HepG2 (cell line): ENCODE measurements around the gene ARHGEF16. TPM values are rescaled to one million over a fixed set of nuclear protein-coding genes. Genes with fewer than 3 reads are reported as not detected.

Experiments
- ATAC-seq: fragments of 200-7000 bp; cut with Tn5 transposase; 3 replicates; pipeline ENCODE4 v1.9.1; 2020; ENCODE audit warnings: mild to moderate bottlenecking, moderate library complexity
- BruUV-seq: library from RNA; stranded (reverse); fragments of 400-500 nt; replicated peaks from 2 replicates; lab custom pipeline; 2021; lab: Mats Ljungman, UMichigan
- CTCF ChIA-PET: fragments of 300-600 bp; formaldehyde crosslinking; extraction: SDS; loops from one replicate; lab custom pipeline; 2021; ENCODE audit warnings: low total read pairs, inconsistent platforms, low intra/inter-chr PET ratio; lab: Yijun Ruan, JAX
- POLR2A ChIA-PET: fragments of 350-600 bp; sonication (Branson Sonifier 250); formaldehyde crosslinking; loops from one replicate; lab custom pipeline; 2020; ENCODE audit warnings: antibody characterized with exemption, inconsistent platforms; lab: Yijun Ruan, JAX
- DNase-seq: peaks from one replicate; pipeline ENCODE4 v3.0.0-alpha.2; 2015; ENCODE audit warnings: low spot score
- FAIRE-seq: peaks from 3 replicates; lab custom pipeline; 2011; peaks lifted over from hg19 to GRCh38; lab: Jason Lieb, UNC
- H2AFZ ChIP-seq: one replicate; pipeline ENCODE4 v1.6.1; 2011; ENCODE audit warnings: low read length, inconsistent platforms
- H3K27ac ChIP-seq: fragments of 300-600 bp; 3 replicates; pipeline ENCODE4 v1.8.0; 2011; ENCODE audit warnings: mixed run types, mild to moderate bottlenecking, mixed read lengths, low read length, inconsistent platforms; ENCODE audit not compliant: insufficient read depth; ENCODE audit errors: extremely low read length
- H3K27me3 ChIP-seq, 2 experiments: fragments of 200-600 bp in 1 of 2; 2 replicates in 1 of 2; 3 replicates in 1 of 2; pipeline versions ENCODE4 v1.6.0 to v1.8.0; 2011; ENCODE audit warnings: low read length in 2 of 2, mild to moderate bottlenecking in 2 of 2, moderate library complexity in 2 of 2, inconsistent platforms in 1 of 2; ENCODE audit not compliant: insufficient read depth in 2 of 2, control insufficient read depth in 1 of 2
- H3K36me3 ChIP-seq, 2 experiments: fragments of 200-600 bp in 1 of 2; replicated peaks in 1 of 2; 2 replicates in 1 of 2; 3 replicates in 1 of 2; pipeline versions ENCODE4 v1.5.1 to v1.8.0; 2011; ENCODE audit warnings: low read length in 2 of 2, inconsistent platforms in 1 of 2; ENCODE audit not compliant: insufficient read depth in 2 of 2, control insufficient read depth in 1 of 2
- H3K4me1 ChIP-seq: 2 replicates; pipeline ENCODE4 v1.5.1; 2012; ENCODE audit warnings: low read length, inconsistent platforms; ENCODE audit not compliant: insufficient read depth
- H3K4me2 ChIP-seq: 2 replicates; pipeline ENCODE4 v1.6.0; 2011; ENCODE audit warnings: low read depth, low read length, inconsistent platforms
- H3K4me3 ChIP-seq, 3 experiments: fragments of 200-600 bp in 1 of 3; sonication (generic), shearing (Covaris generic) in 1 of 3; replicated peaks in 1 of 3; 2 replicates each; pipeline ENCODE4 v1.5.1; 2011 to 2016; ENCODE audit warnings: low read length in 3 of 3, inconsistent platforms in 2 of 3, low read depth in 2 of 3, mild to moderate bottlenecking in 2 of 3, control low read depth in 1 of 3, mixed read lengths in 1 of 3; ENCODE audit not compliant: insufficient read depth in 1 of 3
- H3K79me2 ChIP-seq: one replicate; pipeline ENCODE4 v1.6.1; 2011; ENCODE audit warnings: low read length, inconsistent platforms; ENCODE audit not compliant: insufficient read depth
- H3K9ac ChIP-seq: 2 replicates; pipeline ENCODE4 v1.6.0; 2011; ENCODE audit warnings: mild to moderate bottlenecking, low read depth, low read length, inconsistent platforms; ENCODE audit not compliant: insufficient read depth
- H3K9me3 ChIP-seq: 2 replicates; pipeline ENCODE4 v1.5.1; 2012; ENCODE audit warnings: mild to moderate bottlenecking, low read length
- H4K20me1 ChIP-seq: 2 replicates; pipeline ENCODE4 v1.6.0; 2011; ENCODE audit warnings: inconsistent platforms, mild to moderate bottlenecking, low read length, moderate library complexity; ENCODE audit not compliant: insufficient read depth
- CBX2 ChIP-seq, 2 experiments: fragments of 200-600 bp in 1 of 2; sonication (generic); formaldehyde crosslinking in 1 of 2; IDR thresholded peaks; 2 replicates each; pipeline versions ENCODE4 v1.7.0 to v1.8.1; 2018 to 2022; ENCODE audit warnings: low read depth in 2 of 2, low read length in 1 of 2, mild to moderate bottlenecking in 1 of 2, missing genetic modification reagents in 1 of 2
- HNRNPL ChIP-seq: fragments of 200-400 bp; formaldehyde crosslinking; IDR thresholded peaks from 2 replicates; pipeline ENCODE4 v1.6.1; 2017; ENCODE audit warnings: mild to moderate bottlenecking, low read depth, low read length
- KAT7 ChIP-seq: IDR thresholded peaks from 2 replicates; pipeline ENCODE4 v1.6.1; 2018; ENCODE audit warnings: borderline replicate concordance, missing compliant biosample characterization
- KDM6A ChIP-seq: IDR thresholded peaks from 2 replicates; pipeline ENCODE4 v1.6.1; 2016; ENCODE audit warnings: low read depth
- MAZ ChIP-seq, 2 experiments: sonication (generic) in 1 of 2; formaldehyde crosslinking in 1 of 2; IDR thresholded peaks; 2 replicates each; pipeline versions ENCODE4 v1.5.0 to v1.6.1; 2012 to 2020; ENCODE audit warnings: low read depth in 2 of 2, mild to moderate bottlenecking in 2 of 2, borderline replicate concordance in 1 of 2, improper control_type of control experiment in 1 of 2, low read length in 1 of 2, missing genetic modification reagents in 1 of 2, moderate library complexity in 1 of 2
- SATB2 ChIP-seq: sonication (generic); formaldehyde crosslinking; IDR thresholded peaks from 2 replicates; pipeline ENCODE4 v1.5.0; 2020; ENCODE audit warnings: missing genetic modification reagents
- TEAD2 ChIP-seq: sonication (generic); formaldehyde crosslinking; IDR thresholded peaks from 2 replicates; pipeline ENCODE4 v1.9.0; 2021; ENCODE audit warnings: missing genetic modification reagents
- ZFX ChIP-seq: sonication (generic); formaldehyde crosslinking; IDR thresholded peaks from 2 replicates; pipeline ENCODE4 v1.4.0; 2020; ENCODE audit warnings: mild to moderate bottlenecking, low read depth, missing genetic modification reagents, moderate library complexity
- ZNF12 ChIP-seq: sonication (generic); formaldehyde crosslinking; IDR thresholded peaks from 2 replicates; pipeline ENCODE4 v1.5.0; 2020; ENCODE audit warnings: missing genetic modification reagents
- ZNF292 ChIP-seq: sonication (generic); formaldehyde crosslinking; IDR thresholded peaks from 2 replicates; pipeline ENCODE4 v1.8.1; 2022; ENCODE audit warnings: mild to moderate bottlenecking, low read depth, missing genetic modification reagents, borderline replicate concordance
- ZNF331 ChIP-seq: sonication (generic); formaldehyde crosslinking; IDR thresholded peaks from 2 replicates; pipeline ENCODE4 v1.4.0; 2020; ENCODE audit warnings: missing genetic modification reagents
- ZNF335 ChIP-seq: sonication (generic); formaldehyde crosslinking; IDR thresholded peaks from 2 replicates; pipeline ENCODE4 v1.4.0; 2020; ENCODE audit warnings: missing genetic modification reagents
- WGBS: methylation state at CpG from one replicate; pipeline ENCODE4 v1.1.6; 2017; ENCODE audit warnings: low lambda C conversion rate; 5-methylcytosine and 5-hydroxymethylcytosine counted together
- in situ Hi-C: cut with HindIII; loops from 2 replicates; pipeline ENCODE4 v1.10.0; 2017; ENCODE audit warnings: low pct_unique_long_range_greater_than_20kb; ENCODE audit not compliant: extremely low pct_ligation_motif_present
- intact Hi-C: fragments of 100-400 bp; cut with micrococcal nuclease; formaldehyde crosslinking; loops from one replicate; pipeline ENCODE4 v1.10.0; 2022; ENCODE audit not compliant: unreplicated experiment
- polyA plus RNA-seq, 8 experiments: library from polyadenylated mRNA; depleted of rRNA in 3 of 8; stranded (reverse) in 7 of 8; unstranded in 1 of 8; fragments of >200 nt; fragmentation: Illumina TruSeq in 4 of 8; extraction: Trizol in 4 of 8; gene quantifications; 2 replicates each; pipeline versions ENCODE4 v1.2.1 to v1.2.3, GENCODE V29; 2011 to 2016; ENCODE audit warnings: low read depth in 4 of 8, missing spikeins in 1 of 8, mixed read lengths in 1 of 8; ENCODE audit not compliant: insufficient read depth in 1 of 8
- total RNA-seq, 5 experiments: library from RNA; depleted of rRNA; stranded (reverse); fragments of >200 nt; fragmentation: Illumina TruSeq; extraction: Trizol; gene quantifications; 2 replicates each; pipeline ENCODE4 v1.2.3, GENCODE V29; 2016; ENCODE audit warnings: low read depth in 1 of 5
- TF ChIP-seq, protein P1 (sequence below): IDR thresholded peaks from 2 replicates; pipeline ENCODE4 v1.6.1; 2016; ENCODE audit warnings: low read depth, borderline replicate concordance
- TF ChIP-seq, protein P2 (sequence below): sonication (generic); formaldehyde crosslinking; IDR thresholded peaks from 2 replicates; pipeline ENCODE4 v1.5.1; 2020; ENCODE audit warnings: mild to moderate bottlenecking, missing genetic modification reagents, moderate library complexity

ARHGEF16 gene
- total and polyA plus RNA-seq, 2 of the 13 experiments (the other 11 are each of a cell fraction or from before 2014, with no cell fraction given): 20.3 to 39.9 TPM

DNA sequence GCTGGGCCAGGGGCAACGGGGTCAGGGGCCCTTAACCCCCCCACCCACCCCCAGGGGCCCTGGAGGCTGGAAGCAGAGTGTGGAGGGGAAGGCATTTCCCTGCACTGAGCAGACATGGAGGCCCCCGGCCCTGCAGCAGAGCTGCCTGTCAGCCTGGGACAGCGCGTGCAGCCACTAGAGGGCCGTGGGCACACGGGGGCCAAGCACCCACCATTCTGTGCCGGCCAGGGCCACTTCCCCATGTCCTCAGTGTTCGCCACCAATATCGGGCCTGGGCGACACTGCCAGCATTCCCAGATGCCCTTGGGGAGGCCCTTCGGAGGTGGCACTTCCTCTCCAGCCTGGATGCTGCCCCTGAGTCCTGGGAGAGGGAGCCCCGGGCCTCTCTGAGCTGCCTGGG is 23.2 kb upstream of the ARHGEF16 start:
- no peak overlapping the region for H2AFZ ChIP-seq
- H3K79me2 ChIP-seq: no peaks in the 10 kb centered on the region
- ChIA-PET POLR2A (no interaction called here), CTCF (no interaction called here)
- intact Hi-C loops: no loop called here
- H3K36me3 ChIP-seq: no peaks in the 10 kb centered on the region
- in situ Hi-C loops: no loop called here
- H3K4me3 ChIP-seq: no peak overlapping the region
- ATAC-seq: peak; percentile 91
- no CpG with 5 or more reads among the region's 12 CpGs for WGBS
- no peaks in the 10 kb centered on the region for H4K20me1 ChIP-seq
- peaks cover 7 to 30% of the 10 kb centered on the region in 2 experiments; a peak in 4 of 5 replicates for H3K27me3 ChIP-seq
- H3K9ac ChIP-seq: no peak overlapping the region
- FAIRE-seq: no peak
- no peaks in the 10 kb centered on the region for H3K9me3 ChIP-seq
- no TSS peak for BruUV-seq
- H3K4me1 ChIP-seq: peaks cover 9% of the 10 kb centered on the region; the same call in 1 of the 2 replicates
- DNase-seq: no peak
- no peak overlapping the region for H3K4me2 ChIP-seq
- no peak overlapping the region for H3K27ac ChIP-seq
- TF ChIP-seq ZNF331 (CRISPR knock-in tag) (no peak), ZNF292 (CRISPR knock-in tag) (no peak), TEAD2 (CRISPR knock-in tag) (no peak), KDM6A (CRISPR knock-in tag) (no peak), MAZ (IDR thresholded peaks at IDR 0.05; ENCODE audit: borderline replicate concordance, low read depth, low read length) (0 out of 2 replicates have a peak, but pooled peaks have one; percentile 39), MAZ (CRISPR knock-in tag; IDR thresholded peaks at IDR 0.05; ENCODE audit: low read depth) (no peak), KAT7 (CRISPR knock-in tag) (no peak), ZNF12 (CRISPR knock-in tag) (no peak), CBX2 (IDR thresholded peaks at IDR 0.05; ENCODE audit: low read depth, low read length) (no peak), CBX2 (CRISPR knock-in tag; IDR thresholded peaks at IDR 0.05; ENCODE audit: low read depth) (no peak), SATB2 (CRISPR knock-in tag) (no peak), HNRNPL (peak; percentile 91), ZNF335 (CRISPR knock-in tag) (no peak), ZFX (peak; percentile 41)
- TF ChIP-seq, protein P1, sequence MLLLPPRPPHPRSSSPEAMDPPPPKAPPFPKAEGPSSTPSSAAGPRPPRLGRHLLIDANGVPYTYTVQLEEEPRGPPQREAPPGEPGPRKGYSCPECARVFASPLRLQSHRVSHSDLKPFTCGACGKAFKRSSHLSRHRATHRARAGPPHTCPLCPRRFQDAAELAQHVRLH (CRISPR knock-in tag): no peak
- TF ChIP-seq, protein P2, sequence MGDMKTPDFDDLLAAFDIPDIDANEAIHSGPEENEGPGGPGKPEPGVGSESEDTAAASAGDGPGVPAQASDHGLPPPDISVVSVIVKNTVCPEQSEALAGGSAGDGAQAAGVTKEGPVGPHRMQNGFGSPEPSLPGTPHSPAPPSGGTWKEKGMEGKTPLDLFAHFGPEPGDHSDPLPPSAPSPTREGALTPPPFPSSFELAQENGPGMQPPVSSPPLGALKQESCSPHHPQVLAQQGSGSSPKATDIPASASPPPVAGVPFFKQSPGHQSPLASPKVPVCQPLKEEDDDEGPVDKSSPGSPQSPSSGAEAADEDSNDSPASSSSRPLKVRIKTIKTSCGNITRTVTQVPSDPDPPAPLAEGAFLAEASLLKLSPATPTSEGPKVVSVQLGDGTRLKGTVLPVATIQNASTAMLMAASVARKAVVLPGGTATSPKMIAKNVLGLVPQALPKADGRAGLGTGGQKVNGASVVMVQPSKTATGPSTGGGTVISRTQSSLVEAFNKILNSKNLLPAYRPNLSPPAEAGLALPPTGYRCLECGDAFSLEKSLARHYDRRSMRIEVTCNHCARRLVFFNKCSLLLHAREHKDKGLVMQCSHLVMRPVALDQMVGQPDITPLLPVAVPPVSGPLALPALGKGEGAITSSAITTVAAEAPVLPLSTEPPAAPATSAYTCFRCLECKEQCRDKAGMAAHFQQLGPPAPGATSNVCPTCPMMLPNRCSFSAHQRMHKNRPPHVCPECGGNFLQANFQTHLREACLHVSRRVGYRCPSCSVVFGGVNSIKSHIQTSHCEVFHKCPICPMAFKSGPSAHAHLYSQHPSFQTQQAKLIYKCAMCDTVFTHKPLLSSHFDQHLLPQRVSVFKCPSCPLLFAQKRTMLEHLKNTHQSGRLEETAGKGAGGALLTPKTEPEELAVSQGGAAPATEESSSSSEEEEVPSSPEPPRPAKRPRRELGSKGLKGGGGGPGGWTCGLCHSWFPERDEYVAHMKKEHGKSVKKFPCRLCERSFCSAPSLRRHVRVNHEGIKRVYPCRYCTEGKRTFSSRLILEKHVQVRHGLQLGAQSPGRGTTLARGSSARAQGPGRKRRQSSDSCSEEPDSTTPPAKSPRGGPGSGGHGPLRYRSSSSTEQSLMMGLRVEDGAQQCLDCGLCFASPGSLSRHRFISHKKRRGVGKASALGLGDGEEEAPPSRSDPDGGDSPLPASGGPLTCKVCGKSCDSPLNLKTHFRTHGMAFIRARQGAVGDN: peak; percentile 47
